Measurements from ENCODE around the gene MBNL2. TPM values are rescaled to one million over a fixed set of nuclear protein-coding genes. Genes with fewer than 3 reads are reported as not detected.

The MBNL2 gene
- total and polyA plus RNA-seq, 2 of the 13 experiments (the other 11 are each of a cell fraction or from before 2014, with no cell fraction given), result 30.8 to 59.0 TPM

DNA sequence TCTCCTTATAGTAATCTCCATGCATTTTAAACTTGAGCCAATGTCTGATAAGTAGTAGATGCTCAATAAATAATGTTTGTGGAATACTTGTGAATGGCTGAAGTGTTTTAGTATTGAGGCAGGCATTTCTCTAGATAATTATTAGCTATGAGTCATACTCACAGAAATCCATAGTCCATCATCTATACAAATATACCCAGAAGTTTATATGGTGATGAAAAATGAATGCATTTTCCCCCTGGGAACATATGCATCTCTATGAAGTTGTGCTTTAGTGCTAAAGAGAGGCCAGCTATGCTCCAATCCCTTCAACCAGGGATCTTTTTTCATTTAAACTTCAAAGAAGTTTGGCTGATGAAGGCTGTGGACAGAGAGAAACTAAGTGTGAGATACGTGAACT is 17.2 kb downstream of the MBNL2 start (continued):
- 0 out of 2 replicates have a peak, but pooled peaks have one; percentile 10 for TF ChIP-seq GATAD2A (CRISPR knock-in tag; IDR thresholded peaks at IDR 0.05)
- no peak for TF ChIP-seq BCL3 (CRISPR knock-in tag; IDR thresholded peaks at IDR 0.05)
- TF ChIP-seq SMAD9 (CRISPR knock-in tag; IDR thresholded peaks at IDR 0.05), result no peak
- no peak for TF ChIP-seq FOXP1 (IDR thresholded peaks at IDR 0.05)
- no peak for TF ChIP-seq FOXP1 (CRISPR knock-in tag; IDR thresholded peaks at IDR 0.05)
- no peak for TF ChIP-seq GFI1 (CRISPR knock-in tag; IDR thresholded peaks at IDR 0.05; ENCODE audit: borderline replicate concordance)
- TF ChIP-seq FOXJ3 (CRISPR knock-in tag; IDR thresholded peaks at IDR 0.05; ENCODE audit: borderline replicate concordance), result no peak
- no peak for TF ChIP-seq ZNF672 (CRISPR knock-in tag; IDR thresholded peaks at IDR 0.05)
- no peak for TF ChIP-seq TAF15 (IDR thresholded peaks at IDR 0.05; ENCODE audit: low read depth, low read length, poor library complexity, severe bottlenecking)
- no peak for TF ChIP-seq ATM (IDR thresholded peaks at IDR 0.05; ENCODE audit: borderline replicate concordance)
- no peak for TF ChIP-seq RAD21 (CRISPR knock-in tag; IDR thresholded peaks at IDR 0.05)
- no peak for TF ChIP-seq MLLT10 (CRISPR knock-in tag; IDR thresholded peaks at IDR 0.05)
- no peak for TF ChIP-seq ZNF781 (CRISPR knock-in tag; IDR thresholded peaks at IDR 0.05; ENCODE audit: borderline replicate concordance, not compliant biosample characterization)
- TF ChIP-seq POLR2G (IDR thresholded peaks at IDR 0.05; ENCODE audit: low read depth, low read length), result no peak
- TF ChIP-seq FOXA3 (CRISPR knock-in tag; IDR thresholded peaks at IDR 0.05), result no peak
- no peak for TF ChIP-seq ZNF329 (CRISPR knock-in tag; IDR thresholded peaks at IDR 0.05; ENCODE audit: low read depth)
- TF ChIP-seq ZNF652 (CRISPR knock-in tag; IDR thresholded peaks at IDR 0.05; ENCODE audit: borderline replicate concordance, low read depth), result no peak
- TF ChIP-seq ZNF3 (CRISPR knock-in tag; IDR thresholded peaks at IDR 0.05), result 0 out of 2 replicates have a peak, but pooled peaks have one; percentile 34
- no peak for TF ChIP-seq THYN1 (CRISPR knock-in tag; IDR thresholded peaks at IDR 0.05; ENCODE audit: borderline replicate concordance, low read depth)
- no peak for TF ChIP-seq NFIB (CRISPR knock-in tag; IDR thresholded peaks at IDR 0.05; ENCODE audit: borderline replicate concordance)
